Transverse colon (tissue), 4 donors: ENCODE results near the gene GATM.

Experiments
- CTCF ChIP-seq, 5 experiments: fragments of 200-600 bp in 3 of 5; fragments of 450-650 bp in 2 of 5; sonication (generic) in 3 of 5; IDR thresholded peaks; 1 replicate in 2 of 5; 2 replicates in 3 of 5; pipeline ENCODE4 v1.5.1; 2016 to 2017; ENCODE audit warnings: antibody characterized with exemption in 5 of 5, inconsistent platforms in 3 of 5, mild to moderate bottlenecking in 2 of 5, moderate library complexity in 1 of 5
- POLR2A ChIP-seq: fragments of 450-650 bp; IDR thresholded peaks from one replicate; pipeline ENCODE4 v1.6.1; 2016; ENCODE audit warnings: antibody characterized with exemption, mild to moderate bottlenecking, moderate library complexity
- POLR2AphosphoS5 ChIP-seq, 3 donors: sonication (generic); formaldehyde crosslinking; IDR thresholded peaks; one replicate each; pipeline ENCODE4 v1.6.1; 2016; ENCODE audit warnings: antibody characterized with exemption in 3 of 3

- TF ChIP-seq POLR2A (no peak), POLR2AphosphoS5 (IDR thresholded peaks at IDR 0.05) (no peak), CTCF (IDR thresholded peaks at IDR 0.05) (no peak)
These were observed 18.8 kb upstream of the GATM start for GRCh38 chr15:45397116-45397665.
